ENCODE measurements around the gene BSND.

The BSND gene

GRCh38 chr1:55055951-55056631 lies 57.4 kb downstream of the BSND start:
- H3K4me3 ChIP-seq (ENCODE audit: low read length), result no peak overlapping the region
- DNase-seq (ENCODE audit: low read depth, low spot score), result no peak

GRCh38 chr1:55056632-55056992 lies 57.9 kb downstream of the BSND start:
- no peak for DNase-seq (ENCODE audit: low read depth, low spot score)
- no peak overlapping the region for H3K4me3 ChIP-seq (ENCODE audit: low read length)

- H3K4me3 ChIP-seq (ENCODE audit: low read length), result no peak overlapping the region
- DNase-seq (ENCODE audit: low read depth, low spot score), result no peak
Observed at GRCh38 chr1:55057270-55057955, 58.7 kb downstream of the BSND start.

GRCh38 chr1:55057956-55058298 lies 59.2 kb downstream of the BSND start:
- H3K4me3 ChIP-seq (ENCODE audit: low read length), result no peak overlapping the region
- DNase-seq (ENCODE audit: low read depth, low spot score), result no peak

- DNase-seq (ENCODE audit: low read depth, low spot score), result no peak
- H3K4me3 ChIP-seq (ENCODE audit: low read length), result no peak overlapping the region
Observed at GRCh38 chr1:55059302-55060132, 60.8 kb downstream of the BSND start.

GRCh38 chr1:55060133-55060999 lies 61.6 kb downstream of the BSND start:
- no peak for DNase-seq (ENCODE audit: low read depth, low spot score)
- no peak overlapping the region for H3K4me3 ChIP-seq (ENCODE audit: low read length)

GRCh38 chr1:55061000-55061705 lies 62.4 kb downstream of the BSND start:
- DNase-seq (ENCODE audit: low read depth, low spot score), result no peak

More at GRCh38 chr1:55061000-55061705, 62.4 kb downstream of the BSND start:
- no peak overlapping the region for H3K4me3 ChIP-seq (ENCODE audit: low read length)

All from Jurkat, Clone E6-1 (cell line).